Common myeloid progenitor, CD34-positive (primary cell): ENCODE measurements around the gene ZNF416.

Source experiments
- CTCF ChIA-PET: fragments of 350-600 bp; sonication (Branson Sonifier 250); formaldehyde crosslinking; loops from one replicate; lab custom pipeline; 2021; ENCODE audit warnings: antibody characterized with exemption; lab: Charles Lee
- POLR2A ChIA-PET: fragments of 350-600 bp; sonication (Branson Sonifier 250); formaldehyde crosslinking; loops from one replicate; lab custom pipeline; 2021; ENCODE audit warnings: antibody characterized with exemption; lab: Charles Lee
- DNase-seq, 3 donors: peaks; one replicate each; pipeline versions ENCODE4 v3.0.0 to v3.0.0-alpha.2; 2013
- H3K27ac ChIP-seq, 2 experiments: 1 replicate in 1 of 2; 2 replicates in 1 of 2; pipeline ENCODE4 v1.7.0; 2013; ENCODE audit warnings: inconsistent platforms in 2 of 2, low read length in 2 of 2, mild to moderate bottlenecking in 2 of 2, low read depth in 1 of 2, moderate library complexity in 1 of 2; ENCODE audit not compliant: severe bottlenecking in 2 of 2, insufficient read depth in 1 of 2, poor library complexity in 1 of 2
- H3K27me3 ChIP-seq, 5 experiments: replicated peaks in 2 of 5; 1 replicate in 3 of 5; 2 replicates in 2 of 5; pipeline versions ENCODE4 v1.6.1 to v1.7.0; 2013; ENCODE audit warnings: low read length in 4 of 5, mild to moderate bottlenecking in 2 of 5, moderate library complexity in 2 of 5, inconsistent platforms in 1 of 5; ENCODE audit not compliant: insufficient read depth in 5 of 5, control insufficient read depth in 4 of 5
- H3K36me3 ChIP-seq, 4 experiments: 1 replicate in 2 of 4; 2 replicates in 2 of 4; pipeline versions ENCODE4 v1.6.1 to v1.7.0; 2013; ENCODE audit warnings: low read length in 3 of 4, control low read depth in 1 of 4, mild to moderate bottlenecking in 1 of 4; ENCODE audit not compliant: control insufficient read depth in 4 of 4, insufficient read depth in 4 of 4
- H3K4me1 ChIP-seq, 4 experiments: 1 replicate in 3 of 4; 2 replicates in 1 of 4; pipeline versions ENCODE4 v1.6.1 to v1.7.1; 2013; ENCODE audit warnings: low read length in 3 of 4, mild to moderate bottlenecking in 3 of 4, control low read depth in 1 of 4, inconsistent platforms in 1 of 4, moderate library complexity in 1 of 4; ENCODE audit not compliant: control insufficient read depth in 4 of 4, insufficient read depth in 4 of 4; ENCODE audit errors: control extremely low read depth in 1 of 4
- H3K4me3 ChIP-seq, 7 experiments: 1 replicate in 4 of 7; 2 replicates in 3 of 7; pipeline versions ENCODE4 v1.5.1 to v1.7.0; 2013; ENCODE audit warnings: mild to moderate bottlenecking in 7 of 7, low read length in 6 of 7, moderate library complexity in 6 of 7, inconsistent platforms in 2 of 7, low read depth in 2 of 7, control low read depth in 1 of 7; ENCODE audit not compliant: insufficient read depth in 4 of 7, control insufficient read depth in 1 of 7; ENCODE audit errors: extremely low read depth in 1 of 7
- H3K9me3 ChIP-seq, 5 experiments: 1 replicate in 4 of 5; 2 replicates in 1 of 5; pipeline versions ENCODE4 v1.6.1 to v1.7.1; 2013; ENCODE audit warnings: low read length in 4 of 5, mild to moderate bottlenecking in 2 of 5, inconsistent platforms in 1 of 5, low read depth in 1 of 5, moderate library complexity in 1 of 5; ENCODE audit not compliant: control insufficient read depth in 4 of 5, insufficient read depth in 2 of 5; ENCODE audit errors: control extremely low read depth in 1 of 5
- WGBS: methylation state at CpG from one replicate; pipeline ENCODE4 v1.1.5; 2013; ENCODE audit not compliant: insufficient coverage; 5-methylcytosine and 5-hydroxymethylcytosine counted together

The ZNF416 gene

DNA sequence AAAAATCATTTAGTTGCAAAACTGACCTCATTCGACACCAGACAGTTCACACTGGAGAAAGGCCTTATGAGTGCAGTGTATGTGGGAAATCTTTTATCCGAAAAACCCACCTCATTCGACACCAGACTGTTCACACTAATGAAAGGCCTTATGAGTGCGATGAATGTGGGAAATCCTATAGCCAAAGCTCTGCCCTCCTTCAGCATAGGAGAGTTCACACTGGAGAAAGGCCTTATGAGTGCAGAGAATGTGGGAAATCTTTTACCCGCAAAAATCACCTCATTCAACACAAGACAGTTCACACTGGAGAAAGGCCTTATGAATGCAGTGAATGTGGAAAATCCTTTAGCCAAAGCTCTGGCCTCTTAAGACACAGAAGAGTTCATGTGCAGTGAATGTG, 28.2 kb upstream of the ZNF416 start:
- Histone ChIP-seq H3K4me3 (no peak overlapping the region), H3K27ac (no peak overlapping the region), H3K4me1 (no peaks in the 10 kb centered on the region), H3K36me3 (peaks cover 22 to 59% (median 44%) of the 10 kb centered on the region in 4 experiments), H3K9me3 (peaks cover 9 to 70% (median 49%) of the 10 kb centered on the region in 5 experiments), H3K27me3 (no peaks in the 10 kb centered on the region)
- POLR2A ChIA-PET = no interaction called here
- 100% methylated on average over 1 of the region's 5 CpGs for WGBS
- DNase-seq = no peak
- CTCF ChIA-PET = interaction anchor here (0.6 to 0.7 kb wide), 2 partner anchors 12 to 458 kb away, joined by 3 read pairs; no protein-coding TSS in a partner anchor

- DNase-seq = peak; percentile 88 to 93 (median 91)
- peaks cover 0 to 13% (median 8%) of the 10 kb centered on the region in 4 experiments for H3K4me1 ChIP-seq
- no peaks in the 10 kb centered on the region for H3K27me3 ChIP-seq
- peak within 1 kb of the TSS; percentile 73 to 98 (median 87) for H3K4me3 ChIP-seq
- peaks cover 2 to 32% (median 18%) of the 10 kb centered on the region in 5 experiments for H3K9me3 ChIP-seq
- POLR2A ChIA-PET = no interaction called here
- H3K27ac ChIP-seq = peak within 1 kb of the TSS in 1 of 2 experiments; percentile 40
- WGBS = under 1% methylated on average over 49 of the region's 53 CpGs
- H3K36me3 ChIP-seq = peaks cover 2 to 25% (median 15%) of the 10 kb centered on the region in 4 experiments
- CTCF ChIA-PET = interaction anchor here (1.8 kb wide), 1 partner anchor 14 kb away, joined by 9 read pairs; the partner anchor contains the start of gene ZNF134
These were observed 21.2 kb upstream of the ZNF416 start, which contains the start of gene ZNF530 for GRCh38 chr19:57599761-57600383. ZNF530 (plus strand) TSS chr19:57599885; CDS start chr19:57604346, 4,461 bp downstream.

- Histone ChIP-seq H3K27ac (peak overlapping the region in 1 of 2 experiments; percentile 40), H3K4me3 (peak overlapping the region; percentile 73 to 98 (median 87)), H3K4me1 (peaks cover 0 to 13% (median 8%) of the 10 kb centered on the region in 4 experiments), H3K27me3 (no peaks in the 10 kb centered on the region), H3K9me3 (peaks cover under 1 to 28% (median 13%) of the 10 kb centered on the region in 5 experiments), H3K36me3 (peaks cover 0 to 20% (median 10%) of the 10 kb centered on the region in 4 experiments)
- no peak for DNase-seq
- CTCF ChIA-PET = no interaction called here
- 6% methylated on average over 2 of the region's 8 CpGs for WGBS
- POLR2A ChIA-PET = no interaction called here
These were observed 20.7 kb upstream of the ZNF416 start for GRCh38 chr19:57599377-57599760.

GRCh38 chr19:57587529-57587928, 8.8 kb upstream of the ZNF416 start:
- Histone ChIP-seq H3K4me3 (no peak overlapping the region), H3K27ac (no peak overlapping the region), H3K9me3 (peaks cover 6 to 76% (median 66%) of the 10 kb centered on the region in 5 experiments), H3K4me1 (peaks cover 0 to 18% (median 14%) of the 10 kb centered on the region in 4 experiments), H3K36me3 (peaks cover 29 to 70% (median 62%) of the 10 kb centered on the region in 4 experiments), H3K27me3 (no peaks in the 10 kb centered on the region)
- 100% methylated on average over 1 of the region's 1 CpG for WGBS
- CTCF ChIA-PET = no interaction called here
- POLR2A ChIA-PET = no interaction called here
- DNase-seq = no peak

GRCh38 chr19:57583521-57584416, 5.1 kb upstream of the ZNF416 start, which contains the start of gene ZIK1:
ZIK1 (plus strand) TSS chr19:57584145; CDS start chr19:57584357, 212 bp downstream.
- ChIA-PET POLR2A (interaction anchor here (0.8 kb wide), 1 partner anchor 84 kb away, joined by 3 read pairs; the partner anchor contains the start of gene ZNF773), CTCF (no interaction called here)
- peak within 1 kb of the TSS; percentile 22 to 45 for H3K27ac ChIP-seq
- 3% methylated on average over 70 of the region's 76 CpGs for WGBS
- no peaks in the 10 kb centered on the region for H3K27me3 ChIP-seq
- DNase-seq = peak; percentile 98 to 99 (median 99)
- H3K36me3 ChIP-seq = peaks cover 8 to 33% (median 26%) of the 10 kb centered on the region in 4 experiments
- peak within 1 kb of the TSS; percentile 69 to 85 (median 77) for H3K4me3 ChIP-seq
- H3K4me1 ChIP-seq = peaks cover 0 to 22% (median 14%) of the 10 kb centered on the region in 4 experiments
- H3K9me3 ChIP-seq = peaks cover 1 to 47% (median 39%) of the 10 kb centered on the region in 5 experiments

DNA sequence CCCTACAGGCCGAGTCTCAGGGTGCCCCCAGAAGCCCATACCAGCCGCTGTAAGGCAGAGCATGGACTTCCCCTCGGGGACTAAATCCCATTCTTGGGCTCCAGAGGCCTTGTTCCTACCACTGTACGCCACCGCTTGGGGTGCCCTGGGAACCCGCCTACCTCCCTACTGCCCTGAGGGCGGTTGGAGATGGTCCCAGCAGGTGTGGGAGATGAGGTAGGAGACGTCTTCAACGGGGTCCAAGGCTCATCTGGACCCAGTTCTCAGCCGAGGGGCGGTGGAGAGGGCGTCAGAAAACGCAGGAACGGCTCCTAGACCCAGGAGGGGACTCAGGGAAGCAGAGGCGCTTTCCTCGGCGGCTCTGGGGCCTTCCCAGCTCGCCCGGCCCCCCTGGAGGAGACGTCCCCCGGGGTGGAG, 4.4 kb upstream of the ZNF416 start:
- Histone ChIP-seq H3K27me3 (no peaks in the 10 kb centered on the region), H3K4me3 (peak overlapping the region in 2 of 7 experiments; percentile 77 to 80), H3K27ac (no peak overlapping the region), H3K4me1 (peaks cover 0 to 24% (median 17%) of the 10 kb centered on the region in 4 experiments), H3K9me3 (peaks cover 1 to 41% (median 33%) of the 10 kb centered on the region in 5 experiments), H3K36me3 (peaks cover 6 to 26% (median 20%) of the 10 kb centered on the region in 4 experiments)
- POLR2A ChIA-PET = interaction anchor here (0.8 kb wide), 1 partner anchor 83 kb away, joined by 3 read pairs; the partner anchor contains the start of gene ZNF773
- CTCF ChIA-PET = no interaction called here
- WGBS = 54% methylated on average over 20 of the region's 21 CpGs
- DNase-seq = no peak
